ENCODE measurements around the gene LRIT2. TPM values are rescaled to one million over a fixed set of nuclear protein-coding genes. Genes with fewer than 3 reads are reported as not detected.

Gene LRIT2
- total and polyA plus RNA-seq, 4 donors = not detected

DNA sequence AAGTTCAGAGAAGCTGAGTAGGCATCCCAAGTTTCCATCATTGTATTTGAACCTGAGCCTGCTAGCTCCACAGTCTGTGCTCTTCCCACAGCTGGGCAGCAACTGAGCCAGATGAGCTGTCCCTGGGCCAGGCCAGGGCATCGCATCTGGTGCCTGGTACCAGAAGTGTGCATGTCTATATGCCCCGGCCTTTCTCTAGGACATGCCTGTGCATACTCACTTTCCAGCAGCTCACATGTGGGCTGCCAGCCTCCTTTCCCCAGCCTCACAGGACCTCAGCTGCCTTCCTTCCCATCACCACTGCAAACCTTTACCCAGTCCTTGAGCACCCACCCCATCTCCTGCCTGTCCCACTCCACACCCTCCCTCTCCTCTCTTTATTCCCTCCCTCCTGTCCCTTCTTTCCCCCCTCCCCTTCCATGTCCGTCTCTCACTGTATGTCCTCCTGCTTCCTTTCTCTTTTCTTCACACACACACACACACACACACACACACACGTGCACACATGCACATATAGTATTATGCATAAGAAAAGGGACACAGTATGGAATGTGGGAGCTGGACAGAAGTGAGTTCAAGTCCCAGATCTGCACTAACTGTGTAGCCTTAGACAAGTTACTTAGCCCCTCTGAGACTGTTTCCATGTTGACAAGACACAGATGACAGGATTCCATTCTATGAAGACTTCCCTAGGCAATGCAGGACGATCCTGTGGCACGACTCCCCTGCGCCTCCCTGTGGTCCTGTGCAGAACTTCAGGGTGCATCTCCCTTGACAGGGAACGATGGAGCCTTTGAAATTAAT is 20.1 kb downstream of the LRIT2 start:
- ATAC-seq (ENCODE audit: low FRiP score) (no peak), DNase-seq (no peak)

GRCh38 chr10:84204610-84205009 is 20.7 kb downstream of the LRIT2 start:
- no peaks in the 10 kb centered on the region for H3K9me3 ChIP-seq (ENCODE audit: control insufficient read depth, low read length)
- H3K4me3 ChIP-seq (ENCODE audit: low read length in 2 of 2) = no peak overlapping the region
- WGBS, 2 donors = 90 to 91% methylated on average over 4 of the region's 4 CpGs
- H3K27me3 ChIP-seq (ENCODE audit: control insufficient read depth in 1 of 2, insufficient read depth in 2 of 2, low read length in 1 of 2) = no peaks in the 10 kb centered on the region
- DNase-seq (no peak), ATAC-seq (ENCODE audit: low FRiP score) (no peak)
- no peaks in the 10 kb centered on the region for H3K4me1 ChIP-seq (ENCODE audit: control insufficient read depth in 1 of 2, insufficient read depth in 2 of 2, low read length in 2 of 2)
- no peak overlapping the region for H3K27ac ChIP-seq (ENCODE audit: low read depth in 1 of 2, low read length in 2 of 2)
- intact Hi-C loops (cut with DNase I) = no loop called here
- H3K36me3 ChIP-seq (ENCODE audit: control insufficient read depth in 1 of 2, insufficient read depth in 2 of 2, low read length in 1 of 2) = no peaks in the 10 kb centered on the region

More for the DNA sequence above, 20.1 kb downstream of the LRIT2 start:
- H3K36me3 ChIP-seq (ENCODE audit: control insufficient read depth in 1 of 2, insufficient read depth in 2 of 2, low read length in 1 of 2) = no peaks in the 10 kb centered on the region
- no peaks in the 10 kb centered on the region for H3K9me3 ChIP-seq (ENCODE audit: control insufficient read depth, low read length)
- intact Hi-C loops (cut with DNase I) = no loop called here
- H3K4me1 ChIP-seq (ENCODE audit: control insufficient read depth in 1 of 2, insufficient read depth in 2 of 2, low read length in 2 of 2) = no peaks in the 10 kb centered on the region
- H3K4me3 ChIP-seq (ENCODE audit: low read length in 2 of 2) = no peak overlapping the region
- H3K27me3 ChIP-seq (ENCODE audit: control insufficient read depth in 1 of 2, insufficient read depth in 2 of 2, low read length in 1 of 2) = no peaks in the 10 kb centered on the region
- WGBS, 2 donors = 32 to 37% methylated on average over 8 of the region's 8 CpGs
- H3K27ac ChIP-seq (ENCODE audit: low read depth in 1 of 2, low read length in 2 of 2) = no peak overlapping the region

DNA sequence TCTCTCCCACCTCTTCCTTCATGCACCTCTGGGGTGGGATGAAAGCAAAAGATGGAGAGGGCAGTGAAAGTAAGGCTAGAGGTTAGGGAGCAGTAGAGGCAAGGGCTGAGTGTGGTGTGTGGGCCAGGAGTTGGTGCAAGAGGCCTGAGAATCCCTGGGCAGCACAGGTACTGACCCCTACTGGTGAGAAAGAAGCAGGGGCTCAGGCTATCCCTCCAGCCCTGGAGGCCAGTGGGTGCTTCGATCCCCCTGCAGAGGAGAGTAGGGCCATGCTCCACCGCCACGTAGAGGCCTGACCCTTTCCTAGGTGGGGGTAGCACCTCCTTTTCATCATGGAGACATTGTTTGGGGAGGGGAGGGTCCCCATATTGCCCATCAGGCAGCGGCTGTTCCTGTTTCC is 21.2 kb downstream of the LRIT2 start:
- H3K36me3 ChIP-seq (ENCODE audit: control insufficient read depth in 1 of 2, insufficient read depth in 2 of 2, low read length in 1 of 2) = no peaks in the 10 kb centered on the region
- 86 to 90% methylated on average over 4 of the region's 4 CpGs for WGBS, 2 donors
- DNase-seq (no peak), ATAC-seq (ENCODE audit: low FRiP score) (peak; percentile 6)
- no peaks in the 10 kb centered on the region for H3K9me3 ChIP-seq (ENCODE audit: control insufficient read depth, low read length)
- H3K27ac ChIP-seq (ENCODE audit: low read depth in 1 of 2, low read length in 2 of 2) = no peak overlapping the region
- no peaks in the 10 kb centered on the region for H3K4me1 ChIP-seq (ENCODE audit: control insufficient read depth in 1 of 2, insufficient read depth in 2 of 2, low read length in 2 of 2)
- H3K4me3 ChIP-seq (ENCODE audit: low read length in 2 of 2) = no peak overlapping the region
- intact Hi-C loops (cut with DNase I) = no loop called here
- no peaks in the 10 kb centered on the region for H3K27me3 ChIP-seq (ENCODE audit: control insufficient read depth in 1 of 2, insufficient read depth in 2 of 2, low read length in 1 of 2)

DNA sequence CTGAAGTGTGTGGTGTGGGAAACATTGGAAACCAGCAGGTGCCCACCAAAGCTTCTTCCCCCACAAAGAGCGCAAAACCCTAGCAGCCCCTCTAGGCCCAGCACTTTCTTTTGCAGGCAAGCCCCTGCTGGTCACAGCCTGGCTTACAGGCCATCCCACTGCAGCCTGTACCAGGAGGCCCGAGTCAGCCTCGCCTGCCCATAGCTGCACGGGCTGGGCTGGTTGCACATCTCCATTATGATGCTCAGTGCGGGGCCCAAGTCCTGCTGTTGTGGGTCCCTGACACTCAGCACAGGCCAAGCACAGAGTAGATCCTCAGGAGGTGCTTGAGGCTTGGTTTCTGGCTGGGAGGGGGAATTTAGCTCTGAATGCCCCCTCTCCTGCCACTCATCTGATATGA is 23.0 kb downstream of the LRIT2 start:
- Histone ChIP-seq H3K27ac (ENCODE audit: low read depth in 1 of 2, low read length in 2 of 2) (no peak overlapping the region), H3K36me3 (ENCODE audit: control insufficient read depth in 1 of 2, insufficient read depth in 2 of 2, low read length in 1 of 2) (no peaks in the 10 kb centered on the region), H3K9me3 (ENCODE audit: control insufficient read depth, low read length) (no peaks in the 10 kb centered on the region), H3K4me3 (ENCODE audit: low read length in 2 of 2) (no peak overlapping the region), H3K4me1 (ENCODE audit: control insufficient read depth in 1 of 2, insufficient read depth in 2 of 2, low read length in 2 of 2) (no peaks in the 10 kb centered on the region), H3K27me3 (ENCODE audit: control insufficient read depth in 1 of 2, insufficient read depth in 2 of 2, low read length in 1 of 2) (no peaks in the 10 kb centered on the region)
- intact Hi-C loops (cut with DNase I) = no loop called here
- ATAC-seq (ENCODE audit: low FRiP score) (no peak), DNase-seq (no peak)
- WGBS, 2 donors = 85 to 88% methylated on average over 5 of the region's 5 CpGs

- H3K27me3 ChIP-seq (ENCODE audit: control insufficient read depth in 1 of 2, insufficient read depth in 2 of 2, low read length in 1 of 2) = no peaks in the 10 kb centered on the region
Observed at GRCh38 chr10:84201682-84202081, 23.7 kb downstream of the LRIT2 start.

GRCh38 chr10:84201244-84201606 is 24.1 kb downstream of the LRIT2 start:
- no peaks in the 10 kb centered on the region for H3K27me3 ChIP-seq (ENCODE audit: control insufficient read depth in 1 of 2, insufficient read depth in 2 of 2, low read length in 1 of 2)
- 51 to 65% methylated on average over 6 of the region's 6 CpGs for WGBS, 2 donors
- H3K9me3 ChIP-seq (ENCODE audit: control insufficient read depth, low read length) = no peaks in the 10 kb centered on the region
- no peak overlapping the region for H3K4me3 ChIP-seq (ENCODE audit: low read length in 2 of 2)
- intact Hi-C loops (cut with DNase I) = no loop called here
- ATAC-seq (ENCODE audit: low FRiP score) (no peak), DNase-seq (peak in 1 of 2 donors; percentile 33)
- no peaks in the 10 kb centered on the region for H3K36me3 ChIP-seq (ENCODE audit: control insufficient read depth in 1 of 2, insufficient read depth in 2 of 2, low read length in 1 of 2)
- H3K27ac ChIP-seq (ENCODE audit: low read depth in 1 of 2, low read length in 2 of 2) = no peak overlapping the region
- H3K4me1 ChIP-seq (ENCODE audit: control insufficient read depth in 1 of 2, insufficient read depth in 2 of 2, low read length in 2 of 2) = no peaks in the 10 kb centered on the region

More at GRCh38 chr10:84201682-84202081, 23.7 kb downstream of the LRIT2 start:
- Histone ChIP-seq H3K36me3 (ENCODE audit: control insufficient read depth in 1 of 2, insufficient read depth in 2 of 2, low read length in 1 of 2) (no peaks in the 10 kb centered on the region), H3K4me3 (ENCODE audit: low read length in 2 of 2) (no peak overlapping the region), H3K27ac (ENCODE audit: low read depth in 1 of 2, low read length in 2 of 2) (no peak overlapping the region), H3K9me3 (ENCODE audit: control insufficient read depth, low read length) (no peaks in the 10 kb centered on the region), H3K4me1 (ENCODE audit: control insufficient read depth in 1 of 2, insufficient read depth in 2 of 2, low read length in 2 of 2) (no peaks in the 10 kb centered on the region)
- intact Hi-C loops (cut with DNase I) = no loop called here
- 85 to 90% methylated on average over 11 of the region's 11 CpGs for WGBS, 2 donors
- ATAC-seq (ENCODE audit: low FRiP score) (no peak), DNase-seq (peak in 1 of 2 donors; percentile 60)

- intact Hi-C loops (cut with DNase I) = no loop called here
- Histone ChIP-seq H3K27me3 (ENCODE audit: control insufficient read depth in 1 of 2, insufficient read depth in 2 of 2, low read length in 1 of 2) (no peaks in the 10 kb centered on the region), H3K9me3 (ENCODE audit: control insufficient read depth, low read length) (no peaks in the 10 kb centered on the region), H3K27ac (ENCODE audit: low read depth in 1 of 2, low read length in 2 of 2) (no peak overlapping the region), H3K4me1 (ENCODE audit: control insufficient read depth in 1 of 2, insufficient read depth in 2 of 2, low read length in 2 of 2) (no peaks in the 10 kb centered on the region), H3K4me3 (ENCODE audit: low read length in 2 of 2) (no peak overlapping the region), H3K36me3 (ENCODE audit: control insufficient read depth in 1 of 2, insufficient read depth in 2 of 2, low read length in 1 of 2) (no peaks in the 10 kb centered on the region)
- ATAC-seq (ENCODE audit: low FRiP score) (no peak), DNase-seq (no peak)
- 78 to 82% methylated on average over 11 of the region's 11 CpGs for WGBS, 2 donors
Observed at GRCh38 chr10:84200537-84201243, 24.7 kb downstream of the LRIT2 start.

GRCh38 chr10:84198206-84198915 is 27.0 kb downstream of the LRIT2 start:
- no peaks in the 10 kb centered on the region for H3K9me3 ChIP-seq (ENCODE audit: control insufficient read depth, low read length)
- H3K4me1 ChIP-seq (ENCODE audit: control insufficient read depth in 1 of 2, insufficient read depth in 2 of 2, low read length in 2 of 2) = no peaks in the 10 kb centered on the region
- no peak overlapping the region for H3K27ac ChIP-seq (ENCODE audit: low read depth in 1 of 2, low read length in 2 of 2)
- 89 to 90% methylated on average over 7 of the region's 7 CpGs for WGBS, 2 donors
- DNase-seq (peak in 1 of 2 donors; percentile 32), ATAC-seq (ENCODE audit: low FRiP score) (no peak)
- H3K27me3 ChIP-seq (ENCODE audit: control insufficient read depth in 1 of 2, insufficient read depth in 2 of 2, low read length in 1 of 2) = no peaks in the 10 kb centered on the region
- intact Hi-C loops (cut with DNase I) = no loop called here
- no peak overlapping the region for H3K4me3 ChIP-seq (ENCODE audit: low read length in 2 of 2)
- H3K36me3 ChIP-seq (ENCODE audit: control insufficient read depth in 1 of 2, insufficient read depth in 2 of 2, low read length in 1 of 2) = no peaks in the 10 kb centered on the region
